ENCODE data around the gene TMC8. TPM values are rescaled to one million over a fixed set of nuclear protein-coding genes. Genes with fewer than 3 reads are reported as not detected.
"Not testable (repeated sequence)": the region's sequence is repeated elsewhere in the genome, so short reads cannot be mapped to it uniquely, and the experiment has no call there.

Gene TMC8, protein sequence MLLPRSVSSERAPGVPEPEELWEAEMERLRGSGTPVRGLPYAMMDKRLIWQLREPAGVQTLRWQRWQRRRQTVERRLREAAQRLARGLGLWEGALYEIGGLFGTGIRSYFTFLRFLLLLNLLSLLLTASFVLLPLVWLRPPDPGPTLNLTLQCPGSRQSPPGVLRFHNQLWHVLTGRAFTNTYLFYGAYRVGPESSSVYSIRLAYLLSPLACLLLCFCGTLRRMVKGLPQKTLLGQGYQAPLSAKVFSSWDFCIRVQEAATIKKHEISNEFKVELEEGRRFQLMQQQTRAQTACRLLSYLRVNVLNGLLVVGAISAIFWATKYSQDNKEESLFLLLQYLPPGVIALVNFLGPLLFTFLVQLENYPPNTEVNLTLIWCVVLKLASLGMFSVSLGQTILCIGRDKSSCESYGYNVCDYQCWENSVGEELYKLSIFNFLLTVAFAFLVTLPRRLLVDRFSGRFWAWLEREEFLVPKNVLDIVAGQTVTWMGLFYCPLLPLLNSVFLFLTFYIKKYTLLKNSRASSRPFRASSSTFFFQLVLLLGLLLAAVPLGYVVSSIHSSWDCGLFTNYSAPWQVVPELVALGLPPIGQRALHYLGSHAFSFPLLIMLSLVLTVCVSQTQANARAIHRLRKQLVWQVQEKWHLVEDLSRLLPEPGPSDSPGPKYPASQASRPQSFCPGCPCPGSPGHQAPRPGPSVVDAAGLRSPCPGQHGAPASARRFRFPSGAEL
- total RNA-seq (10 to 100 TPM in 1 of 2 donors, 1 to 10 TPM in 1; 7.9 to 14.5 TPM), polyA plus RNA-seq (1 to 10 TPM; 1.3 to 2.2 TPM)

DNA sequence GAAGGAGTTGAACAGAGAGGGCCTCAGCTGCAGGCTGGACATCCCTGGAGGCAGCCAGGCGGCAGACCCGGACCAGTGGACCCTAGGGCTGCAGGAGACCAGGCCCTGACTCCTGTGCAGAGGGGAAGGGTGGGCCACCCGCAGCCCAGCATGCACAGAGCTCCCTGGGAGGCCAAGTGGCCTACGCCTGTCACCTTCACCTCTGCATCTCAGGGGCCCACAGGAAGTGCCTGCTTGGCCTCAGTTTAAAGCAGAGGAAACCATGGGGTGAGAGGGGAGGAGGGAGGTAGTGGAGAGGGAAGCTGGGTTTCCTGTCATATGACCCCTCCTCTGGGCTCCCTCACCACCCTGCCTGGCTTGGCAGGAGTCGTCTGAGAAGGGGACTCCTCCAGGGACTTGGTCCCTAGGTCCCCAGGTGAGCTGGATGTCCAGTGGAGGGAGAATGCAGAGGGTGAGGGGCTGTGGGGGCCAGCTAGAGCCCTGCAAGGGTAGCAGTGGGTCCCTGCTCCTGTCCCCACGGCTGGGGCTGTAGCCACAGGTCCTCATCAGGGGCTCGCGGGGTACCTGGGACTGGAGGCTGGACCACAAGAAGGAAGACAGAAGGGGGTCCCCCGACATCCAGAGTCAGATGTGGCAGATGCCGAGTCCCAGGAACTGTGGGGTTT is at the start of gene TMC8:
Gene TMC8, plus strand, starts transcription at position 335 of the 665 bp plus-strand sequence. CDS start 818 bp downstream, outside the sequence.
- TF ChIP-seq NR2F2 (IDR thresholded peaks at IDR 0.05) = peak; percentile 92
- TF ChIP-seq GABPA (IDR thresholded peaks at IDR 0.05 in 1 of 2, conservative IDR thresholded peaks at IDR 0.05 in 1 of 2) = no peak
- WGBS = 73% methylated on average over 10 of the region's 10 CpGs
- peak within 1 kb of the TSS in 1 of 2 donors; percentile 42 for H3K9ac ChIP-seq (ENCODE audit: low read depth in 1 of 2, low read length in 2 of 2)
- peaks cover 3 to 38% (median 14%) of the 10 kb centered on the region in 4 donors for H3K4me1 ChIP-seq (ENCODE audit: control insufficient read depth in 4 of 4, insufficient read depth in 4 of 4, low read length in 3 of 4)
- H3K27ac ChIP-seq (ENCODE audit: low read depth in 1 of 2, low read length in 2 of 2) = peak within 1 kb of the TSS; percentile 72 to 80
- DNase-seq (ENCODE audit: low spot score) = no peak
- H3K36me3 ChIP-seq (ENCODE audit: control insufficient read depth in 4 of 4, insufficient read depth in 3 of 4, low read depth in 1 of 4, low read length in 3 of 4) = no peaks in the 10 kb centered on the region
- H3K27me3 ChIP-seq (ENCODE audit: control insufficient read depth in 4 of 4, insufficient read depth in 4 of 4, low read length in 3 of 4) = no peaks in the 10 kb centered on the region
- no peaks in the 10 kb centered on the region for H3K9me3 ChIP-seq (ENCODE audit: control insufficient read depth in 4 of 4, low read length in 3 of 4)
- H3K4me3 ChIP-seq (ENCODE audit: low read depth in 1 of 3, low read length in 3 of 3) = peak within 1 kb of the TSS in 1 of 3 donors; percentile 38

DNA sequence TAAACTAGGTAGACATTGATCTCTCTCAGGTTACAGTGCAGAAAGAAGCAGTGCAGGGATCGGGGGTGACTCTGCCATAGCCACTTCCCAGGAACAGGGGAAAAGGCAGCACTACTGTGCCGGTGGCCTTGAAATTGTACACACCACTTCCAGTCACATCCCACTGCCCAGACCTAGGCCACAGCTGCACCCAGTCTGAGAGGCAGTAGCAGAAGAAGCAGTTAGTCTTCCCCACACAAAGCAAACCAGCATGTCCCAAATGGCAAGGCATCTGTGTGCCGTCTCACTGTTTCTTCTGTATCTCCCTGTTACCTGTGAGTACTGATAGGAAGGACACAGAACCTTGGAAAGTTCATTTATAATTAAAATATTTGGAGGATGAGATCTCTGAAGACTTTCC is 49.0 kb upstream of the TMC8 start:
- no peaks in the 10 kb centered on the region for H3K4me1 ChIP-seq (ENCODE audit: control insufficient read depth in 4 of 4, insufficient read depth in 4 of 4, low read length in 3 of 4)
- H3K4me3 ChIP-seq (ENCODE audit: low read depth in 1 of 3, low read length in 3 of 3) = no peak overlapping the region
- WGBS = 91% methylated on average over 3 of the region's 3 CpGs
- no peak for DNase-seq (ENCODE audit: low spot score)
- TF ChIP-seq NR2F2 (IDR thresholded peaks at IDR 0.05) = no peak
- H3K27ac ChIP-seq (ENCODE audit: low read depth in 1 of 2, low read length in 2 of 2) = no peak overlapping the region
- H3K36me3 ChIP-seq (ENCODE audit: control insufficient read depth in 4 of 4, insufficient read depth in 3 of 4, low read depth in 1 of 4, low read length in 3 of 4) = peaks cover 2 to 55% (median 36%) of the 10 kb centered on the region in 4 donors
- H3K9ac ChIP-seq (ENCODE audit: low read depth in 1 of 2, low read length in 2 of 2) = no peak overlapping the region
- no peaks in the 10 kb centered on the region for H3K27me3 ChIP-seq (ENCODE audit: control insufficient read depth in 4 of 4, insufficient read depth in 4 of 4, low read length in 3 of 4)
- H3K9me3 ChIP-seq (ENCODE audit: control insufficient read depth in 4 of 4, low read length in 3 of 4) = no peaks in the 10 kb centered on the region

DNA sequence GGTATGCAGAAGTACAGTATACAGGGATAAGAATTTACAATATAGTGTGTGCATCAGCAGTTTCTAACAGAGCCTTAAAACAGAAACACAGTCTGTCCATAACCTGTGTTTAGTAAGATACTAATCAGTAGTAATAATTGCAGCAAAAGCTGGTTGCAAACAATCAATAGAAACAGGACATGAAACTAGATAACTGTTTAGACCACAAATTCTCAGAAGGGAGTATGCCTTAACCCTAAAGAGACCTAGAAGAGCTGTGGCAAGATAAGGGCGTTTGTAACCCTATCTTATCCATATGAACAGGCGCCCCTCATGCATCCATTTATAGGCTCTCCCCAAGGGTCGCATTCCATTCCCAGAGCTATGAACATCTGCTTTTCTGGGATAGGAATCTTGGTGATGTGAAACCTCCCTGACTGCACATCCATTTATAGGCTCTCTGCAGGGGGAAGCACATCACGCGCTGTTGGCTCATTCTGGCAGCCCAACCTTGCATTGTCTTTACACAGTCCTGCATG is 48.2 kb upstream of the TMC8 start:
- H3K36me3 ChIP-seq (ENCODE audit: control insufficient read depth in 4 of 4, insufficient read depth in 3 of 4, low read depth in 1 of 4, low read length in 3 of 4) = peaks cover 9 to 58% (median 37%) of the 10 kb centered on the region in 4 donors
- not testable (repeated sequence) for H3K9me3 ChIP-seq (ENCODE audit: control insufficient read depth in 4 of 4, low read length in 3 of 4); DNase-seq (ENCODE audit: low spot score); H3K4me1 ChIP-seq (ENCODE audit: control insufficient read depth in 4 of 4, insufficient read depth in 4 of 4, low read length in 3 of 4); H3K27me3 ChIP-seq (ENCODE audit: control insufficient read depth in 4 of 4, insufficient read depth in 4 of 4, low read length in 3 of 4); H3K4me3 ChIP-seq (ENCODE audit: low read depth in 1 of 3, low read length in 3 of 3); H3K27ac ChIP-seq (ENCODE audit: low read depth in 1 of 2, low read length in 2 of 2); H3K9ac ChIP-seq (ENCODE audit: low read depth in 1 of 2, low read length in 2 of 2)
- 89% methylated on average over 5 of the region's 5 CpGs for WGBS

DNA sequence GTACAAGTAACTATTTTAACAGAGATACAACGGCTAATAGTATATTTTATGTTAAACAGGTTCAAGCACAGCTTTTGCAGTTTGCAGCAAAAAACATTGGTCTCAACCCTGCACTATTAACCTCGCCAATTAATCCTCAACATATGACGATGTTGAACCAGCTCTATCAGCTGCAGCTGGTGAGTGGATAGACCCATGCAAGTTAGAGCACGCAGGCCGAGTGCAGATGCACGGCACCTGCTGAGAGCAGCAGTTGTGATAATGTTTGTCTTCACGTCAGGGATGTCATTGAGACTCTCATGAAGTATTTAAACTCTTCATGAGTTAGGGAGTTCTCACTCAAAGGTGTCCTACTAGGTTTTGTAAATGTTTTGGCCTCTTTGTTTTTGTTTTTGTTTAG is 47.6 kb upstream of the TMC8 start:
- Histone ChIP-seq H3K4me3 (ENCODE audit: low read depth in 1 of 3, low read length in 3 of 3) (no peak overlapping the region), H3K4me1 (ENCODE audit: control insufficient read depth in 4 of 4, insufficient read depth in 4 of 4, low read length in 3 of 4) (peaks cover 0 to 6% (median 1%) of the 10 kb centered on the region in 4 donors), H3K36me3 (ENCODE audit: control insufficient read depth in 4 of 4, insufficient read depth in 3 of 4, low read depth in 1 of 4, low read length in 3 of 4) (peaks cover 9 to 58% (median 36%) of the 10 kb centered on the region in 4 donors), H3K9ac (ENCODE audit: low read depth in 1 of 2, low read length in 2 of 2) (no peak overlapping the region), H3K27me3 (ENCODE audit: control insufficient read depth in 4 of 4, insufficient read depth in 4 of 4, low read length in 3 of 4) (no peaks in the 10 kb centered on the region), H3K27ac (ENCODE audit: low read depth in 1 of 2, low read length in 2 of 2) (no peak overlapping the region), H3K9me3 (ENCODE audit: control insufficient read depth in 4 of 4, low read length in 3 of 4) (no peaks in the 10 kb centered on the region)
- WGBS = 95% methylated on average over 7 of the region's 7 CpGs
- DNase-seq (ENCODE audit: low spot score) = no peak
- TF ChIP-seq RAD21 (IDR thresholded peaks at IDR 0.05) (no peak), FOXA1 (IDR thresholded peaks at IDR 0.05) (no peak), EGR1 (IDR thresholded peaks at IDR 0.05; ENCODE audit: low read depth in 2 of 2) (no peak), HNF4G (IDR thresholded peaks at IDR 0.05) (no peak), GABPA (IDR thresholded peaks at IDR 0.05 in 1 of 2, conservative IDR thresholded peaks at IDR 0.05 in 1 of 2) (no peak), TAF1 (conservative IDR thresholded peaks at IDR 0.05) (no peak), HNF4A (conservative IDR thresholded peaks at IDR 0.05) (no peak), NR2F2 (IDR thresholded peaks at IDR 0.05) (no peak)
- TF ChIP-seq, protein P1, sequence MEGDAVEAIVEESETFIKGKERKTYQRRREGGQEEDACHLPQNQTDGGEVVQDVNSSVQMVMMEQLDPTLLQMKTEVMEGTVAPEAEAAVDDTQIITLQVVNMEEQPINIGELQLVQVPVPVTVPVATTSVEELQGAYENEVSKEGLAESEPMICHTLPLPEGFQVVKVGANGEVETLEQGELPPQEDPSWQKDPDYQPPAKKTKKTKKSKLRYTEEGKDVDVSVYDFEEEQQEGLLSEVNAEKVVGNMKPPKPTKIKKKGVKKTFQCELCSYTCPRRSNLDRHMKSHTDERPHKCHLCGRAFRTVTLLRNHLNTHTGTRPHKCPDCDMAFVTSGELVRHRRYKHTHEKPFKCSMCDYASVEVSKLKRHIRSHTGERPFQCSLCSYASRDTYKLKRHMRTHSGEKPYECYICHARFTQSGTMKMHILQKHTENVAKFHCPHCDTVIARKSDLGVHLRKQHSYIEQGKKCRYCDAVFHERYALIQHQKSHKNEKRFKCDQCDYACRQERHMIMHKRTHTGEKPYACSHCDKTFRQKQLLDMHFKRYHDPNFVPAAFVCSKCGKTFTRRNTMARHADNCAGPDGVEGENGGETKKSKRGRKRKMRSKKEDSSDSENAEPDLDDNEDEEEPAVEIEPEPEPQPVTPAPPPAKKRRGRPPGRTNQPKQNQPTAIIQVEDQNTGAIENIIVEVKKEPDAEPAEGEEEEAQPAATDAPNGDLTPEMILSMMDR (IDR thresholded peaks at IDR 0.05; ENCODE audit: low read depth, low read length, missing input control) = no peak
- TF ChIP-seq, protein P2, sequence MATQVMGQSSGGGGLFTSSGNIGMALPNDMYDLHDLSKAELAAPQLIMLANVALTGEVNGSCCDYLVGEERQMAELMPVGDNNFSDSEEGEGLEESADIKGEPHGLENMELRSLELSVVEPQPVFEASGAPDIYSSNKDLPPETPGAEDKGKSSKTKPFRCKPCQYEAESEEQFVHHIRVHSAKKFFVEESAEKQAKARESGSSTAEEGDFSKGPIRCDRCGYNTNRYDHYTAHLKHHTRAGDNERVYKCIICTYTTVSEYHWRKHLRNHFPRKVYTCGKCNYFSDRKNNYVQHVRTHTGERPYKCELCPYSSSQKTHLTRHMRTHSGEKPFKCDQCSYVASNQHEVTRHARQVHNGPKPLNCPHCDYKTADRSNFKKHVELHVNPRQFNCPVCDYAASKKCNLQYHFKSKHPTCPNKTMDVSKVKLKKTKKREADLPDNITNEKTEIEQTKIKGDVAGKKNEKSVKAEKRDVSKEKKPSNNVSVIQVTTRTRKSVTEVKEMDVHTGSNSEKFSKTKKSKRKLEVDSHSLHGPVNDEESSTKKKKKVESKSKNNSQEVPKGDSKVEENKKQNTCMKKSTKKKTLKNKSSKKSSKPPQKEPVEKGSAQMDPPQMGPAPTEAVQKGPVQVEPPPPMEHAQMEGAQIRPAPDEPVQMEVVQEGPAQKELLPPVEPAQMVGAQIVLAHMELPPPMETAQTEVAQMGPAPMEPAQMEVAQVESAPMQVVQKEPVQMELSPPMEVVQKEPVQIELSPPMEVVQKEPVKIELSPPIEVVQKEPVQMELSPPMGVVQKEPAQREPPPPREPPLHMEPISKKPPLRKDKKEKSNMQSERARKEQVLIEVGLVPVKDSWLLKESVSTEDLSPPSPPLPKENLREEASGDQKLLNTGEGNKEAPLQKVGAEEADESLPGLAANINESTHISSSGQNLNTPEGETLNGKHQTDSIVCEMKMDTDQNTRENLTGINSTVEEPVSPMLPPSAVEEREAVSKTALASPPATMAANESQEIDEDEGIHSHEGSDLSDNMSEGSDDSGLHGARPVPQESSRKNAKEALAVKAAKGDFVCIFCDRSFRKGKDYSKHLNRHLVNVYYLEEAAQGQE (IDR thresholded peaks at IDR 0.05) = no peak
- TF ChIP-seq, protein P3, sequence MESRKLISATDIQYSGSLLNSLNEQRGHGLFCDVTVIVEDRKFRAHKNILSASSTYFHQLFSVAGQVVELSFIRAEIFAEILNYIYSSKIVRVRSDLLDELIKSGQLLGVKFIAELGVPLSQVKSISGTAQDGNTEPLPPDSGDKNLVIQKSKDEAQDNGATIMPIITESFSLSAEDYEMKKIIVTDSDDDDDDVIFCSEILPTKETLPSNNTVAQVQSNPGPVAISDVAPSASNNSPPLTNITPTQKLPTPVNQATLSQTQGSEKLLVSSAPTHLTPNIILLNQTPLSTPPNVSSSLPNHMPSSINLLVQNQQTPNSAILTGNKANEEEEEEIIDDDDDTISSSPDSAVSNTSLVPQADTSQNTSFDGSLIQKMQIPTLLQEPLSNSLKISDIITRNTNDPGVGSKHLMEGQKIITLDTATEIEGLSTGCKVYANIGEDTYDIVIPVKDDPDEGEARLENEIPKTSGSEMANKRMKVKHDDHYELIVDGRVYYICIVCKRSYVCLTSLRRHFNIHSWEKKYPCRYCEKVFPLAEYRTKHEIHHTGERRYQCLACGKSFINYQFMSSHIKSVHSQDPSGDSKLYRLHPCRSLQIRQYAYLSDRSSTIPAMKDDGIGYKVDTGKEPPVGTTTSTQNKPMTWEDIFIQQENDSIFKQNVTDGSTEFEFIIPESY (IDR thresholded peaks at IDR 0.05) = no peak

Measured in liver (tissue), 9 donors.